Endothelial cell of umbilical vein (primary cell): ENCODE data around the gene SP100. TPM values are rescaled to one million over a fixed set of nuclear protein-coding genes. Genes with fewer than 3 reads are reported as not detected.

Experiments used
- BruUV-seq: library from RNA; stranded (reverse); fragments of 400-500 nt; replicated peaks from 2 replicates; lab custom pipeline; 2021; lab: Mats Ljungman, UMichigan
- CTCF ChIA-PET: fragments of 300-600, 350-600 bp; sonication (Branson Sonifier 250); formaldehyde crosslinking; loops from one replicate; lab custom pipeline; 2021; ENCODE audit warnings: antibody characterized with exemption, inconsistent platforms; lab: Charles Lee
- POLR2A ChIA-PET: fragments of 300-600, 350-600 bp; sonication (Branson Sonifier 250); formaldehyde crosslinking; loops from one replicate; lab custom pipeline; 2021; ENCODE audit warnings: antibody characterized with exemption, inconsistent platforms; lab: Charles Lee
- DNase-seq: peaks from one replicate; pipeline ENCODE4 v3.0.0-alpha.2; 2011; ENCODE audit warnings: low read depth, low spot score
- FAIRE-seq: peaks from 2 replicates; lab custom pipeline; 2011; peaks lifted over from hg19 to GRCh38; lab: Jason Lieb, UNC
- H2AFZ ChIP-seq: 2 replicates; pipeline ENCODE4 v1.6.0; 2012; ENCODE audit warnings: low read depth, low read length, control low read depth, inconsistent platforms
- H3K27ac ChIP-seq: 2 replicates; pipeline ENCODE4 v1.5.1; 2011; ENCODE audit warnings: low read depth, mild to moderate bottlenecking, control low read depth, low read length, moderate library complexity; ENCODE audit not compliant: insufficient read depth
- H3K27me3 ChIP-seq, 2 experiments: 2 replicates each; pipeline versions ENCODE4 v1.6.0 to v1.6.1; 2011; ENCODE audit warnings: low read length in 2 of 2, mixed read lengths in 1 of 2; ENCODE audit not compliant: control insufficient read depth in 2 of 2, insufficient read depth in 2 of 2
- H3K36me3 ChIP-seq, 2 experiments: 2 replicates in 1 of 2; 3 replicates in 1 of 2; pipeline ENCODE4 v1.5.1; 2011; ENCODE audit warnings: low read length in 2 of 2, mild to moderate bottlenecking in 1 of 2, moderate library complexity in 1 of 2; ENCODE audit not compliant: control insufficient read depth in 2 of 2, insufficient read depth in 2 of 2; ENCODE audit errors: extremely low read depth in 1 of 2
- H3K4me1 ChIP-seq: 3 replicates; pipeline ENCODE4 v1.5.1; 2011; ENCODE audit warnings: mild to moderate bottlenecking, low read length; ENCODE audit not compliant: control insufficient read depth, insufficient read depth; ENCODE audit errors: extremely low read depth
- H3K4me2 ChIP-seq: 2 replicates; pipeline ENCODE4 v1.6.1; 2011; ENCODE audit warnings: low read length, control low read depth, mixed read lengths; ENCODE audit not compliant: insufficient read depth
- H3K4me3 ChIP-seq, 3 experiments: fragments of 200-600 bp in 1 of 3; sonication (generic), shearing (Covaris generic) in 1 of 3; replicated peaks in 1 of 3; 2 replicates each; pipeline ENCODE4 v1.5.1; 2011 to 2016; ENCODE audit warnings: control low read depth in 3 of 3, low read length in 3 of 3, mild to moderate bottlenecking in 2 of 3, inconsistent platforms in 1 of 3, low read depth in 1 of 3, moderate library complexity in 1 of 3; ENCODE audit not compliant: insufficient read depth in 1 of 3
- H3K79me2 ChIP-seq: 2 replicates; pipeline ENCODE4 v1.6.0; 2012; ENCODE audit warnings: low read length, inconsistent platforms; ENCODE audit not compliant: control insufficient read depth, insufficient read depth
- H3K9ac ChIP-seq: replicated peaks from 2 replicates; pipeline ENCODE3; 2011; ENCODE audit warnings: low read length, control low read depth; ENCODE audit not compliant: insufficient read depth; ENCODE audit errors: extremely low read depth
- H3K9me1 ChIP-seq: replicated peaks from 3 replicates; pipeline ENCODE4 v1.6.0; 2011; ENCODE audit warnings: mild to moderate bottlenecking, low read length; ENCODE audit not compliant: control insufficient read depth, insufficient read depth; ENCODE audit errors: extremely low read depth
- H3K9me3 ChIP-seq: replicated peaks from 2 replicates; pipeline ENCODE4 v1.5.1; 2012; ENCODE audit warnings: low read length, inconsistent platforms; ENCODE audit not compliant: control insufficient read depth, insufficient read depth
- H4K20me1 ChIP-seq: replicated peaks from 2 replicates; pipeline ENCODE3; 2011; ENCODE audit warnings: mild to moderate bottlenecking, low read length; ENCODE audit not compliant: control insufficient read depth, insufficient read depth; ENCODE audit errors: extremely low read depth
- EZH2 ChIP-seq: IDR thresholded peaks from 2 replicates; pipeline ENCODE4 v1.6.1; 2012; ENCODE audit warnings: borderline replicate concordance, low read depth, mild to moderate bottlenecking, moderate library complexity, low read length, inconsistent platforms; ENCODE audit not compliant: severe bottlenecking
- FOS ChIP-seq: IDR thresholded peaks from 2 replicates; pipeline ENCODE4 v1.6.1; 2011; ENCODE audit warnings: mild to moderate bottlenecking, low read length, moderate library complexity, borderline replicate concordance; ENCODE audit not compliant: insufficient read depth
- GATA2 ChIP-seq: IDR thresholded peaks from 2 replicates; pipeline ENCODE4 v1.7.0; 2011; ENCODE audit warnings: low read depth, mild to moderate bottlenecking, moderate library complexity, mixed read lengths, low read length; ENCODE audit not compliant: insufficient read length, insufficient read depth
- JUN ChIP-seq: IDR thresholded peaks from 2 replicates; pipeline ENCODE4 v1.6.1; 2011; ENCODE audit warnings: borderline replicate concordance, low read depth; ENCODE audit not compliant: insufficient read length, insufficient read depth
- MAX ChIP-seq: IDR thresholded peaks from 2 replicates; pipeline ENCODE4 v1.6.1; 2011; ENCODE audit not compliant: insufficient read depth, insufficient read length
- MYC ChIP-seq: IDR thresholded peaks from one replicate; pipeline ENCODE4 v1.6.1; 2011; ENCODE audit warnings: mild to moderate bottlenecking, low read depth, low read length
- POLR2A ChIP-seq: IDR thresholded peaks from 2 replicates; pipeline ENCODE4 v1.6.1; 2012; ENCODE audit warnings: low read depth, mild to moderate bottlenecking, control low read depth, low read length
- POLR2AphosphoS5 ChIP-seq: IDR thresholded peaks from 2 replicates; pipeline ENCODE4 v1.6.1; 2012; ENCODE audit warnings: low read depth, mild to moderate bottlenecking, control low read depth, low read length, moderate library complexity; ENCODE audit not compliant: insufficient read depth
- dilution Hi-C: fragments of 300-500 bp; cut with MboI; formaldehyde crosslinking; loops from one replicate; pipeline ENCODE4 v1.15.0; 2019; ENCODE audit warnings: low sequenced_read_pairs; ENCODE audit not compliant: extremely low pct_ligation_motif_present
- intact Hi-C: fragments of 100-400 bp; cut with micrococcal nuclease; formaldehyde crosslinking; loops from one replicate; pipeline ENCODE4 v1.10.0; 2022
- polyA plus RNA-seq, 4 experiments: library from polyadenylated mRNA; depleted of rRNA in 3 of 4; stranded (reverse) in 3 of 4; unstranded in 1 of 4; fragments of >200 nt; gene quantifications; 2 replicates each; pipeline versions ENCODE4 v1.2.1 to v1.2.3, GENCODE V29; 2011 to 2012; ENCODE audit warnings: missing spikeins in 1 of 4
- total RNA-seq: library from RNA; stranded (reverse); gene quantifications from 2 replicates; pipeline ENCODE4 v1.2.3, GENCODE V29; 2021
- TF ChIP-seq, protein P1 (sequence below), 2 donors: IDR thresholded peaks; 1 replicate in 1 of 2; 2 replicates in 1 of 2; pipeline ENCODE4 v1.5.1; 2011; ENCODE audit warnings: low read length in 2 of 2, mild to moderate bottlenecking in 2 of 2, moderate library complexity in 2 of 2, control low read depth in 1 of 2, inconsistent platforms in 1 of 2, low read depth in 1 of 2; ENCODE audit not compliant: insufficient read depth in 1 of 2; ENCODE audit errors: extremely low read depth in 1 of 2

Gene SP100
- total and polyA plus RNA-seq, 2 donors (not counting 3 experiments of a cell fraction or from before 2014, with no cell fraction given) = 33.7 to 108 TPM

DNA sequence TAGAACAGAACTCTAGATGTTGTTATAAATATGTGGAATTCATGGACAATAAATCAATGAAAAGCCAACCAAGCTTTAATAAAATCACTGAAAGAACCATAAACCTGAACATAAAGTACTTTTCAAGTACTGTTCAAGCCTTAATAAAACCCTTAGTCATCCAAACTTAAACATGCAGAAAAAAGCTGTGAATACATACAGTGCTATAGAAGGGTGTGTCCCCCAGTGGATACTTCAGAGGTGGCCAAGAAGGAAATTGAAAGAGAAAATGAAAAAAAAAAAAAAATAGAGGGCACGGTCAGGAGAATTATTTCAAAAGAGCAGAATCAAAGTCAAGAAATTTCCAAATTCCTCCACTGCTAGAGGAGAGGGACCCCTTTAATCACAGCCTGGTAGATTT lies 141.1 kb downstream of the SP100 start:
- no peaks in the 10 kb centered on the region for H3K9me1 ChIP-seq
- DNase-seq = no peak
- peaks cover 0 to 4% of the 10 kb centered on the region in 2 experiments for H3K27me3 ChIP-seq
- CTCF ChIA-PET = no interaction called here
- no peaks in the 10 kb centered on the region for H3K79me2 ChIP-seq
- POLR2A ChIA-PET = no interaction called here
- no peak overlapping the region for H3K4me3 ChIP-seq
- H4K20me1 ChIP-seq = no peaks in the 10 kb centered on the region
- no peaks in the 10 kb centered on the region for H3K9me3 ChIP-seq
- FAIRE-seq = no peak
- dilution Hi-C loops = no loop called here
- no peaks in the 10 kb centered on the region for H3K36me3 ChIP-seq
- H3K4me2 ChIP-seq = no peak overlapping the region
- TF ChIP-seq MAX (no peak), EZH2 (no peak), FOS (no peak), JUN (no peak), POLR2AphosphoS5 (no peak), MYC (no peak), POLR2A (no peak), GATA2 (no peak)
- TF ChIP-seq, protein P1, sequence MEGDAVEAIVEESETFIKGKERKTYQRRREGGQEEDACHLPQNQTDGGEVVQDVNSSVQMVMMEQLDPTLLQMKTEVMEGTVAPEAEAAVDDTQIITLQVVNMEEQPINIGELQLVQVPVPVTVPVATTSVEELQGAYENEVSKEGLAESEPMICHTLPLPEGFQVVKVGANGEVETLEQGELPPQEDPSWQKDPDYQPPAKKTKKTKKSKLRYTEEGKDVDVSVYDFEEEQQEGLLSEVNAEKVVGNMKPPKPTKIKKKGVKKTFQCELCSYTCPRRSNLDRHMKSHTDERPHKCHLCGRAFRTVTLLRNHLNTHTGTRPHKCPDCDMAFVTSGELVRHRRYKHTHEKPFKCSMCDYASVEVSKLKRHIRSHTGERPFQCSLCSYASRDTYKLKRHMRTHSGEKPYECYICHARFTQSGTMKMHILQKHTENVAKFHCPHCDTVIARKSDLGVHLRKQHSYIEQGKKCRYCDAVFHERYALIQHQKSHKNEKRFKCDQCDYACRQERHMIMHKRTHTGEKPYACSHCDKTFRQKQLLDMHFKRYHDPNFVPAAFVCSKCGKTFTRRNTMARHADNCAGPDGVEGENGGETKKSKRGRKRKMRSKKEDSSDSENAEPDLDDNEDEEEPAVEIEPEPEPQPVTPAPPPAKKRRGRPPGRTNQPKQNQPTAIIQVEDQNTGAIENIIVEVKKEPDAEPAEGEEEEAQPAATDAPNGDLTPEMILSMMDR (IDR thresholded peaks at IDR 0.05; ENCODE audit: extremely low read depth in 1 of 2, insufficient read depth in 1 of 2, low read depth in 1 of 2, low read length in 2 of 2) = no peak
- H3K4me1 ChIP-seq = no peaks in the 10 kb centered on the region
- H3K9ac ChIP-seq = no peak overlapping the region
- no TSS peak for BruUV-seq
- H2AFZ ChIP-seq = no peak overlapping the region
- intact Hi-C loops = no loop called here
- H3K27ac ChIP-seq = no peak overlapping the region
